GM21515 (cell line): ENCODE results near the gene RORC.
A peak's percentile ranks its signal among the peaks of the same experiment; 100 is the strongest.
"Not testable (repeated sequence)": the region's sequence is repeated elsewhere in the genome, so short reads cannot be mapped to it uniquely, and the experiment has no call there.

ENCODE experiments used
- ATAC-seq: cut with Tn5 transposase; IDR thresholded peaks from one replicate; pipeline ENCODE4 v1.9.1; 2021; ENCODE audit not compliant: unreplicated experiment

Gene RORC

DNA sequence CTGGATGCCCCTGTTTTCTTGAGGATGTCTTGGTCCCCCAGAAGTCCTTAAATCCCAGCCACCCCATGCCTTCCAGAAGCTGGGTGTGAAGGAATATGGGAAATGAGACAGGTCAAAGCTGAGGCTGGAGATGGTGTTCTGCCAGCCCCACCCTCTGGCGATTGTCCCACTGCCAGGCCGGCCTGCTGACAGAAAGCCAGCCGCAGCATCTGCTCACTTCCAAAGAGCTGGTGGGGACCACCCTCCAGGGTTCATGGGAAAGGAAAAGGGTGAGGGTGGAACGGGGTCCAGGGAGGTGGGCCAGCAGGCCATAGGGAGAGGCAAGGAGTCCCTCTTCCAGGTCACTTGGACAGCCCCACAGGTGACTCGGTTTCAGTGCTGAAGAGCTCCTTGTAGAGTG is 24.5 kb downstream of the RORC start:
- no peak for ATAC-seq

DNA sequence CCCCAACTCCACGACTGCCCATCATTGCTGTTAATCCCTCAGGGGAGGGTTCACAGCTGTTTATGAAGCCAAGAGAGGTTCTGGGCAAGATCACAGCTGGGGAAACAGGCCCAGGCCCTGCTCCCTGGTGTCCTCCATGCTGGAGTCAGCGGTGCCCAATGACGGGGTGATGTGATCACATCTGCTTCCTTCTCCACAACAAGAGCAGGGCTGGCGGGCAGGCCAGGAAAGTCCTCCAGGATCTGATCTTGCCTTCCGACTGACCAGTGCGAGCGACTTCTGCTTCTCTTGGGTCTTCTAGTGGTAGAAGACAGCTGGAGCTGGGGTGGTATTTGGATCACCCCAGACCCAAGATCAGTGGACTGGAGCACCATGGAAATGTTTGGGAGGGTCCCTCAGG is 25.4 kb downstream of the RORC start:
- ATAC-seq: no peak

DNA sequence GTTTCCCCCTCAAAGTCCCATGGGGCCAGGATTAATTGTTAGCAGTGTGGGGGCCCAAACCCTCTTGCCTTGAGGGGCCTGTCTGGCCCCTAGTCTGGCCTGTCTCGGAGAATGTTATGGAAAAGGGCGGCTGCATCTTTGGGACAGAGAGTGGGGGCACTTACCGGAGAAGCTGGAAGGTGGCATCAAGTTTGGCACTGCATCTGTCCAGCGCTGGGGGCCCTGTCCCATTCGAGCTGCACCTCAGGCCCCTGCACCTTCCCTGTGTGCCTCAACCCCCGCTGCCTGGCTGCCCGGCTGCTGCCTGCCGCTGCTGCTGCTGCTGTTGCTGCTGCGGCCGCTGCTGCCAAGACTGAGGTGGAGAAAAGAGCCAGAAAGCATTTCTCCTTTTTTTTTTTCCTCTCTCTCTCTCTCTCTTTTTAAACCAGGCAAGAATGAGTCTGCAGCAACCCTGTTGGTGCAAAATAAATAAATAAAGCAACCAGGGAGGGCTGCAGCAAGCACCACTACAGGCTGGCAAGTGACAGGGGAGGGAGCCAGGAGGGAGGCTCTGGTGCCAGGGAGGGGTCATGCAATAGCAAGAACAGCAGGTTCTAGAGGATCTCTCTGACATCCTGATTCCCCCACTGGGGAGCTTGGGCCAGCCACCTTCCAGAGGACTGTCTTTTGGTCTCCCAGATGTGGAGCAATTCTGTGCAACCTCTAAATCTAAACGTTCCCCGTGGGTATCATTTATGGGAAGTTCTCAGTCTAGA is 26.4 kb downstream of the RORC start, which contains the start of gene LINGO4:
Gene LINGO4 (minus strand): TSS at position 354 of the 755 bp plus-strand sequence. CDS start 2,715 bp downstream, outside the sequence.
- ATAC-seq: no peak

GRCh38 chr1:151803915-151804314 is 27.7 kb downstream of the RORC start:
- ATAC-seq: no peak

DNA sequence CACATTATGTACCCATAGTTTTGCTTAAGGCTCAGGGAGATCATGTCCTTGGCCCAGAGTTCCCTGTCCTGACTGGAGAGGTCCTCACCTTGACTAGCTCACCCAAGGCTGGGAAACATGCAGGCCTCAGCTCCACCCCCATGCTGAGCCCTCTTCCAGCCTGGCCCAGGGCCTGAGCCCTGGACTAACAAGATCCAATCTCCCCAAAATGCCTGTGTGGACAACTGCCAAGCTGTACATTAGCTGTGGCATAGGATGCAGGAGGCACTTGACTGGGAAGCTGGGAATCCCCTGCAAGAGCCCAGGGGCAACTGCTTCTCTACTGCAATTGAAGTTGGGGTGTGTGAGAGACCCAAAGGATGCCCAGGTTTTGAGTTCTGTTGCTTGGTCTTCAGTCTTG is 28.4 kb downstream of the RORC start:
- no peak for ATAC-seq

GRCh38 chr1:151802372-151802771 is 29.2 kb downstream of the RORC start:
- ATAC-seq: no peak

DNA sequence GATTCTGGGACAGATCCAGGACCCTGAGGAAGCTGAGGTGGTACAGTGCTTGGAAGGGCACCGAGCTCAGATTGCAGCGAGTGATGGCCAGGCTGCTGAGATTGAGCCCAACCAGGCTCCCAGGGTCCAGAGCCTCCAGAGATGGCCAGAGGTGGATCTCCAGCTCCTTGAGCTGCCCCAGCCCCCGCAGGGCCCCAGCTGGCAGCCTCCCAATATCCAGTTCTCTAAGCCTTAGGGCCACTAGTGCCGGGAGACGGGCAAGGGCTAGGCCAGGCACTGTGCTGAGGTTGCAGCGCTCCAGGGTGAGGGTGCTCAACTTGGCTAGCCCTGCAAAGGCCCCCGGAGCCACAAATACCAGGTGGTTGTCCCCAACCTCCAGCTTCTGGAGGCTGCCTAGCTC is 29.8 kb downstream of the RORC start:
- no peak for ATAC-seq

DNA sequence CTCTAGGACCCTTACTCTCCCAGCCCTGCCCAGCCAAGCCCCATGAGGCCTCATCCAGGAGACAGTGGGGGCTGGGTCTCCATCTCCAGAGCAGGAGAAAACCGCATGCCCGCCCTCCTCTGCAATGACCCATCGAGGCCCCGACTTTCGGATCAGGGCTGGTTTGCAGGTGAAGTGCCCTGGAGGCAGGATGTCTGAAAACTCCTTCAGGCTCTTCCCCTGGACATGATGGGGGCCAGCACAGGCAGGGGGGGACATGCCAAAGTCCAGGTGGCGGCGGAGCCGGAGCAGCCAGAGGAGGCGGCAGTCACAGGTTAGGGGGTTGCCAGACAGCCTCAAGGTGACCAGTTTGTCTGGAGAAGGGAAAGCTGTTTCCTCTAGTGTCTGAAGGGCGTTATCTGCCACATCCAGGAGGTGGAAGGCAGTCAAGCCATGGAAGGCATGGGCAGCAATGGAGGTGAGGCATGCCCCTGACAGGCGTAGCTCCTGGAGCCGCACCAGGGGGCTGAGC is 30.2 kb downstream of the RORC start:
- ATAC-seq: no peak

DNA sequence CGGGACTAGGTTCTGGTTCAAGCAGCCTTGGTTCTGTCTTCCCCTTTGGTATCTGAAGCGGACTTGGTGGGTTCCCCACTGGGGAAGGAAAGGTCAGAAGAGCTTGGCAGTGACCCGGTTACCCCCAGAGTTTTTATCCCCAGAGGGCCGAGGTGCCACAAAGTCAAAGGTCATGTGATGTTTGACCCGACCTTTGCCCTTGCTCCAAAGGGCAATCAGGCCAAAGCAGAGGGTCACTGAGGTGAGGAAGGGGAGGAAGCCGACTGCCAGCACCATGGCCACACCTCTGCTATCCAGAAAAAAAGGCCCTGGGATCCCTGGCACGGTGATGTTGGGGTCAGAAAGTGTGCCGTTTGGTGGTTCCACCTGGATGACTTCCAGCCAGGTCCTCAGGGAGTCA is 30.8 kb downstream of the RORC start:
- no peak for ATAC-seq

GRCh38 chr1:151799179-151800022 is 32.2 kb downstream of the RORC start:
- no peak for ATAC-seq

GRCh38 chr1:151798571-151798970 is 33.0 kb downstream of the RORC start:
- no peak for ATAC-seq

GRCh38 chr1:151790940-151791651 is 40.5 kb downstream of the RORC start:
- peak; percentile 7 for ATAC-seq

- peak; percentile 95 for ATAC-seq
Measured at GRCh38 chr1:151790071-151790939, 41.3 kb downstream of the RORC start, which contains the start of gene TDRKH. Gene TDRKH, minus strand, starts transcription at chr1:151790500. Its CDS starts 7,478 bp downstream, at chr1:151783022.

- ATAC-seq: no peak
Measured at GRCh38 chr1:151787689-151788088, 43.9 kb downstream of the RORC start.

GRCh38 chr1:151783796-151784195 is 47.8 kb downstream of the RORC start:
- ATAC-seq: no peak

- no peak for ATAC-seq
Measured at GRCh38 chr1:151782741-151783140, 48.9 kb downstream of the RORC start.

- not testable (repeated sequence) for ATAC-seq
Measured at GRCh38 chr1:151782026-151782425, 49.6 kb downstream of the RORC start.

DNA sequence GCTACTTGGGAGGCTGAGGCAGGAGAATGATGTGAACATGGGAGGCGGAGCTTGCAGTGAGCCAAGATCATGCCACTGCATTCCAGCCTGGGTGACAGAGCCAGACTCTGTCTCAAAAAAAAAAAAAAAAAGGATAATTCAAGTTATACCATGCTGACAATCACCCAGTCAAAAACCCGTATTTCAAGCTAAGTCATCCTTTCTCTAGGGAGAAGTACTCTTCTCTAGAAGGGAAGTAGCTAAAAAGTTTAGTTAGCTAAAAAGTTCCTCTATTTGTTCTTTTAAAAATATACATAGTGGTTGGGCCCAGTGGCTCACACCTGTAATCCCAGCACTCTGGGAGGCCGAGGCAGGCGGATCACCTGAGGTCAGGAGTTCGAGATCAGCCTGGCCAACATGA is 50.9 kb downstream of the RORC start:
- not testable (repeated sequence) for ATAC-seq

GRCh38 chr1:151779852-151780251 is 51.8 kb downstream of the RORC start:
- no peak for ATAC-seq

GRCh38 chr1:151777317-151777716 is 54.3 kb downstream of the RORC start:
- ATAC-seq: no peak
